Body of pancreas (tissue), 4 donors: ENCODE measurements around the gene USP12. TPM values are rescaled to one million over a fixed set of nuclear protein-coding genes. Genes with fewer than 3 reads are reported as not detected.
"Not testable (repeated sequence)": the region's sequence is repeated elsewhere in the genome, so short reads cannot be mapped to it uniquely, and the experiment has no call there.

ENCODE experiments used
- ATAC-seq: fragments of 150-250 bp; one replicate; pipeline ENCODE4 v1.9.1; 2016
- DNase-seq, 4 donors: peaks; one replicate each; pipeline ENCODE4 v3.0.0-alpha.2; 2019
- H3K27ac ChIP-seq, 4 donors: fragments of 200-600 bp; sonication (generic); 1 replicate in 3 of 4; 2 replicates in 1 of 4; pipeline versions ENCODE4 v1.5.1 to v1.6.1; 2016 to 2019; ENCODE audit warnings: mild to moderate bottlenecking in 1 of 4, mixed read lengths in 1 of 4, moderate library complexity in 1 of 4
- H3K27me3 ChIP-seq, 2 donors: fragments of 200-600 bp; sonication (generic); one replicate each; pipeline ENCODE4 v1.6.0; 2016; ENCODE audit warnings: mild to moderate bottlenecking in 1 of 2
- H3K36me3 ChIP-seq, 2 donors: fragments of 200-600 bp; sonication (generic); replicated peaks in 1 of 2; 2 replicates each; pipeline ENCODE4 v1.5.1; 2016; ENCODE audit warnings: low read depth in 2 of 2; ENCODE audit not compliant: insufficient read depth in 1 of 2
- H3K4me1 ChIP-seq: fragments of 200-600 bp; sonication (generic); one replicate; pipeline ENCODE4 v1.6.0; 2016
- H3K4me3 ChIP-seq, 2 donors: fragments of 200-600 bp; sonication (generic); 1 replicate in 1 of 2; 2 replicates in 1 of 2; pipeline ENCODE4 v1.5.1; 2016 to 2019
- H3K9me3 ChIP-seq, 3 donors: fragments of 200-600 bp; sonication (generic); 1 replicate in 2 of 3; 2 replicates in 1 of 3; pipeline ENCODE4 v1.5.1; 2016
- POLR2A ChIP-seq, 3 donors: fragments of 450-650 bp; IDR thresholded peaks; one replicate each; pipeline ENCODE4 v1.6.1; 2016; ENCODE audit warnings: antibody characterized with exemption in 3 of 3, mild to moderate bottlenecking in 2 of 3
- WGBS, 2 donors: methylation state at CpG; one replicate each; pipeline ENCODE4 v1.1.5; 2017; 5-methylcytosine and 5-hydroxymethylcytosine counted together
- intact Hi-C: fragments of 100-400 bp; cut with DNase I; formaldehyde crosslinking; loops from one replicate; pipeline ENCODE4 v1.15.1; 2023
- total RNA-seq, 2 donors: library from RNA; depleted of rRNA; stranded (reverse); fragments of >200 nt; gene quantifications; one replicate each; pipeline ENCODE4 v1.1.0, GENCODE V29; 2016
- TF ChIP-seq, protein P1 (sequence below), 7 experiments: fragments of 450-650 bp in 4 of 7; fragments of 200-600 bp in 3 of 7; sonication (generic) in 3 of 7; IDR thresholded peaks; one replicate each; pipeline ENCODE4 v1.5.1; 2016 to 2019; ENCODE audit warnings: antibody characterized with exemption in 7 of 7

Gene USP12, protein sequence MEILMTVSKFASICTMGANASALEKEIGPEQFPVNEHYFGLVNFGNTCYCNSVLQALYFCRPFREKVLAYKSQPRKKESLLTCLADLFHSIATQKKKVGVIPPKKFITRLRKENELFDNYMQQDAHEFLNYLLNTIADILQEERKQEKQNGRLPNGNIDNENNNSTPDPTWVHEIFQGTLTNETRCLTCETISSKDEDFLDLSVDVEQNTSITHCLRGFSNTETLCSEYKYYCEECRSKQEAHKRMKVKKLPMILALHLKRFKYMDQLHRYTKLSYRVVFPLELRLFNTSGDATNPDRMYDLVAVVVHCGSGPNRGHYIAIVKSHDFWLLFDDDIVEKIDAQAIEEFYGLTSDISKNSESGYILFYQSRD
- total RNA-seq, result 10 to 100 TPM; 12.9 to 16.9 TPM

DNA sequence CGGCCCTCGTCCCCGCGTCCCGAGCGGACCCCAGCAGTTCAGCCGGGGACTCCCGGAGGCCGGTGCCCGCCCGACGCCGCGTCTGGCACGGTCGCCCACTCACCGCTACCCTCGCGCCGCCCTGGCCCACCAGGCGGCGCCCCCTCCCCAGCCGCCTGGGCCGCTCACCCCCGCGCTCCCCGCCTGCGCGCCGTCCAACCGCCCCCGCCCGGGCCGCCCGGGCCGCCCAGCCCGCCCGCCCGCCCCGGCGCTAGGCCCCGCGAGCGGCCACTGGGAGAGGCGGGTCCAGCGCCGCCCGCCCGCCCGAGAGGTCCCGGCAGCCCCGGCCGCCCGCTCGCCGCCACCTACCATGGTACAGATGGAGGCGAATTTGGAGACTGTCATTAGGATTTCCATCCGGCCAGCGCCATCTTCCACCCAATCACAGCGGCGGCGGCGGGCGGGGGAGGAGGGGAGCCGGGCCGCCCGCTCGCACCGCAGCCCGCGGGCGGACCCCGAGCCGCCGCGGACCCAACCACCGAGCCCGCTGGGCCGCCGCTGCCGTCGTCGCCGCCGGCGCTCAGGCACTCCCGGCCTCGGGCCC is at the start of gene USP12:
TSS of gene USP12 (minus strand) at position 568 of the 583 bp plus-strand sequence. CDS start at position 396, 172 bp downstream.
- H3K4me3 ChIP-seq, result peak within 1 kb of the TSS; percentile 87
- H3K27ac ChIP-seq, result peak within 1 kb of the TSS; percentile 91 to 94 (median 92)
- H3K36me3 ChIP-seq, result no peaks in the 10 kb centered on the region
- H3K4me1 ChIP-seq, result peaks cover 38% of the 10 kb centered on the region
- H3K27me3 ChIP-seq, result no peaks in the 10 kb centered on the region
- intact Hi-C loops, result no loop called here
- H3K9me3 ChIP-seq, result no peaks in the 10 kb centered on the region
- peak in 1 of 4 donors; percentile 15 for DNase-seq
- WGBS, 2 donors, result 0 to 7% methylated on average over 3 to 74 of the region's 88 CpGs
- TF ChIP-seq, protein P1, sequence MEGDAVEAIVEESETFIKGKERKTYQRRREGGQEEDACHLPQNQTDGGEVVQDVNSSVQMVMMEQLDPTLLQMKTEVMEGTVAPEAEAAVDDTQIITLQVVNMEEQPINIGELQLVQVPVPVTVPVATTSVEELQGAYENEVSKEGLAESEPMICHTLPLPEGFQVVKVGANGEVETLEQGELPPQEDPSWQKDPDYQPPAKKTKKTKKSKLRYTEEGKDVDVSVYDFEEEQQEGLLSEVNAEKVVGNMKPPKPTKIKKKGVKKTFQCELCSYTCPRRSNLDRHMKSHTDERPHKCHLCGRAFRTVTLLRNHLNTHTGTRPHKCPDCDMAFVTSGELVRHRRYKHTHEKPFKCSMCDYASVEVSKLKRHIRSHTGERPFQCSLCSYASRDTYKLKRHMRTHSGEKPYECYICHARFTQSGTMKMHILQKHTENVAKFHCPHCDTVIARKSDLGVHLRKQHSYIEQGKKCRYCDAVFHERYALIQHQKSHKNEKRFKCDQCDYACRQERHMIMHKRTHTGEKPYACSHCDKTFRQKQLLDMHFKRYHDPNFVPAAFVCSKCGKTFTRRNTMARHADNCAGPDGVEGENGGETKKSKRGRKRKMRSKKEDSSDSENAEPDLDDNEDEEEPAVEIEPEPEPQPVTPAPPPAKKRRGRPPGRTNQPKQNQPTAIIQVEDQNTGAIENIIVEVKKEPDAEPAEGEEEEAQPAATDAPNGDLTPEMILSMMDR (IDR thresholded peaks at IDR 0.05), result peak in 1 of 7 experiments; percentile 39
- no peak for TF ChIP-seq POLR2A (IDR thresholded peaks at IDR 0.05)
- peak; percentile 31 for ATAC-seq

DNA sequence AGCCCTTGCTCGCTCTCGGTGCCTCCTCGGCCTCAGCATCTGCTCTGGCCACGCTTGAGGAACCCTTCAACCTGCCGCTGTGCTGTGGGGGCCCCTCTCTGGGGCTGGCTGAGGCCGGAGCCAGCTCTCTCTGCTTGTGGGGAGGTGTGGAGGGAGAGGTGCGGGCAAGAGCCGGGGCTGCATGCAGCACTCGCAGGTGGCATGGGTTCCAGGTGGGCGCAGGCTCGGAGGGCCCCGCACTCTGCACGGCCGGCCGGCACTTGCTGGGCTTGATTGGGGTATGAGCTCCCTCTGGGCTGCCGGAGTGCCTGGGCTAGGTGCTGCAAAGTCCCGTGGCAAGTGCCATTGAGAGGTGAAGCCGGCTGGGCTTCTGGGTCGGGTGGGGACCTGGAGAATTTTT is 48.0 kb upstream of the USP12 start:
- intact Hi-C loops, result no loop called here
- no peak for ATAC-seq
- Histone ChIP-seq H3K27ac (no peak overlapping the region), H3K4me3 (no peak overlapping the region), H3K36me3 (no peaks in the 10 kb centered on the region), H3K4me1 (no peaks in the 10 kb centered on the region), H3K9me3 (no peaks in the 10 kb centered on the region), H3K27me3 (no peaks in the 10 kb centered on the region)
- no peak for DNase-seq
- no peak for TF ChIP-seq POLR2A (IDR thresholded peaks at IDR 0.05)
- TF ChIP-seq, protein P1 (IDR thresholded peaks at IDR 0.05), result no peak
- 83 to 89% methylated on average over 3 to 19 of the region's 19 CpGs for WGBS, 2 donors

DNA sequence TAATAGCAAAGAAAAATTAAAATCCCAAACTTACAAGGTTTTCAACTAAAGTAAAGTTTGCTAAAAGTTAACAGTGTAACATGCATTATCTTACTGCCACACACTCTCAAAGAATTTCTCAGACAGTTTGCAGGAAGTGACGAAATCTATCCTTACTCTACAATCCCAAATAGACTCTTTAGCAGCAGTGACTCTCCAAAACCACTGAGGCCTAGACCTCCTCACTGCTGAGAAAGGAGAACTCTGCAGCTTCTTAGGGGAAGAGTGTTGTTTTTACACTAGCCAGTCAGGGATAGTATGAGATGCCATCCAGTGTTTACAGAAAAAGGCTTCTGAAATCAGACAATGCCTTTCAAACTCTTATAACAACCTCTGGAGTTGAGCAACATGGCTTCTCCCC is 47.2 kb upstream of the USP12 start:
- ATAC-seq, H3K36me3 ChIP-seq, H3K27ac ChIP-seq, intact Hi-C loops, H3K27me3 ChIP-seq, DNase-seq, H3K9me3 ChIP-seq, H3K4me3 ChIP-seq, H3K4me1 ChIP-seq: not testable (repeated sequence)
- WGBS, 2 donors, result 77 to 79% methylated on average over 1 of the region's 1 CpG

DNA sequence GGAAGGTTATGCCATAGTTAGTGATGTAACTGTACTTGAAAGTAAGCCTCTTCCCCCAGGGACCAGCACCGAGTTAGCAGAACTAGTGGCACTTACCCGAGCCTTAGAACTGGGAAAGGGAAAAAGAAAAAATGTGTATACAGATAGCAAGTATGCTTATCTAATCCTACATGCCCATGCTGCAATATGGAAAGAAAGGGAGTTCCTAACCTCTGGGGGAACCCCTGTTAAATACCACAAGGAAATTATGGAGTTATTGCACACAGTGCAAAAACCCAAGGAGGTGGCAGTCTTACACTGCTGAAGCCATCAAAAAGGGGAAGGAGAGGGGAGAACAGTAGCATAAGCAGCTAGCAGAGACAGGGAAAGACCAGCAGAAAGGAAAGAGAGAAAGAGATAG is 46.2 kb upstream of the USP12 start:
- H3K27ac ChIP-seq, H3K9me3 ChIP-seq, H3K27me3 ChIP-seq, H3K4me1 ChIP-seq, intact Hi-C loops, ATAC-seq, DNase-seq, H3K36me3 ChIP-seq, H3K4me3 ChIP-seq: not testable (repeated sequence)
- WGBS, 2 donors, result 68 to 73% methylated on average over 2 of the region's 2 CpGs

DNA sequence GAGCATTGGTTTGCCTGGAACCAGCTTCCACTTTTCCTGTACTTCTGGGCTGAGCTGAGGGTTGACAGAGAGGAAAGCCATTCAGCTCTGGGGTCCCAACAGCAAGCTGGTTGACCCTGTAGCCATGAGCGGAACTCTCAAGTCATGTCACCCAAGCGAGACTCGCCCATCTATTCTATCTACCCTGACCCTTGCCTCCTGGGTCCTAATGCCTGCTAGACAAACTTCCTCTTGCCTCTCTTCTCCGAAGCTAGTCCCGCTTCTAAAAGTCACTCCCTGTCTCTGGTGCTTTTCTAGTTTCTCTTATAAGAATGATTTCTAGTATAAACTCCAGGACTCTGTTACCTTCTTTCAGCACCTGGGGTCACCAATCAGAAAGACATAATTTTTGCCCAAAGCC is 41.8 kb upstream of the USP12 start:
- WGBS, 2 donors, result 95% methylated on average over 5 of the region's 5 CpGs

DNA sequence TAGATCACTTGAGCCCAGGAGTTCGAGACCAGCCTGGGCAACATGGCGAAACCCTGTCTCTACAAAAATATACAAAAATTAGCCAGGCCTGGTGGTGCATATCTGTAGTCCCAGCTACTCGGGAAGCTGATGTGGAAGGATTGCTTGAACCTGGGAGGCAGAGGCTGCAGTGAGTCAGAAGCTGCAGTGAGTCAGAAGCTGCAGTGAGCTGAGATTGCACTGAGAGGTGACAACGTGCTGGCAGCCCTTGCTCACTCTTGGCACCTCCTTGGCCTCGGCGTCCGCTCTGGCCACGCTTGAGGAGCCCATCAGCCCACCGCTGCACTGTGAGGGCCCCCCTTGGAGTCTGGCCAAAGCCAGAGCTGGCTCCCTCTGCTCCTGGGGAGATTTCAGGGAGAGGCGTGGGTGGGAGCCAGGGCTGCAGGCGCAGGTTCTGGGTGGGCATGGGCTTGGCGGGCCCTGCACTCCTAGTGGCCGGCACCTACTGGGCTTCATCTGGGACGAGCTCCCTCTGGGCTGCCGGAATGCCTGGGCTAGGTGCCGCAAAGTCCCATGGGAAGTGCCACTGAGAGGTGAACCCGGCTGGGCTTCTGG is 40.3 kb upstream of the USP12 start:
- Histone ChIP-seq H3K27me3 (no peaks in the 10 kb centered on the region), H3K4me3 (no peak overlapping the region), H3K36me3 (no peaks in the 10 kb centered on the region), H3K4me1 (no peaks in the 10 kb centered on the region), H3K27ac (no peak overlapping the region), H3K9me3 (no peaks in the 10 kb centered on the region)
- no peak for TF ChIP-seq POLR2A (IDR thresholded peaks at IDR 0.05)
- TF ChIP-seq, protein P1 (IDR thresholded peaks at IDR 0.05), result no peak
- intact Hi-C loops, result no loop called here
- ATAC-seq, result no peak
- 89 to 95% methylated on average over 5 to 14 of the region's 17 CpGs for WGBS, 2 donors
- no peak for DNase-seq

More for the DNA sequence above, 41.8 kb upstream of the USP12 start:
- H3K4me3 ChIP-seq, H3K4me1 ChIP-seq, H3K36me3 ChIP-seq, ATAC-seq, H3K9me3 ChIP-seq, DNase-seq, H3K27me3 ChIP-seq, intact Hi-C loops, H3K27ac ChIP-seq: not testable (repeated sequence)
